Measurements from ENCODE around the gene IGFL2. TPM values are rescaled to one million over a fixed set of nuclear protein-coding genes. Genes with fewer than 3 reads are reported as not detected.

Gene IGFL2
- total RNA-seq, 1 donor from 2014 or later, result not detected

GRCh38 chr19:46118136-46118535 is 29.9 kb upstream of the IGFL2 start:
- Mint-ChIP-seq H3K27me3 (ENCODE audit: unreplicated experiment) (peaks cover 45% of the 10 kb centered on the region), H3K9me3 (ENCODE audit: unreplicated experiment) (no peaks in the 10 kb centered on the region), H3K4me1 (ENCODE audit: unreplicated experiment) (peaks cover 6% of the 10 kb centered on the region), H3K27ac (ENCODE audit: unreplicated experiment) (no peak overlapping the region), H3K4me3 (ENCODE audit: unreplicated experiment) (no peak overlapping the region), H3K36me3 (ENCODE audit: unreplicated experiment) (no peaks in the 10 kb centered on the region)
- TF ChIP-seq, protein P1, sequence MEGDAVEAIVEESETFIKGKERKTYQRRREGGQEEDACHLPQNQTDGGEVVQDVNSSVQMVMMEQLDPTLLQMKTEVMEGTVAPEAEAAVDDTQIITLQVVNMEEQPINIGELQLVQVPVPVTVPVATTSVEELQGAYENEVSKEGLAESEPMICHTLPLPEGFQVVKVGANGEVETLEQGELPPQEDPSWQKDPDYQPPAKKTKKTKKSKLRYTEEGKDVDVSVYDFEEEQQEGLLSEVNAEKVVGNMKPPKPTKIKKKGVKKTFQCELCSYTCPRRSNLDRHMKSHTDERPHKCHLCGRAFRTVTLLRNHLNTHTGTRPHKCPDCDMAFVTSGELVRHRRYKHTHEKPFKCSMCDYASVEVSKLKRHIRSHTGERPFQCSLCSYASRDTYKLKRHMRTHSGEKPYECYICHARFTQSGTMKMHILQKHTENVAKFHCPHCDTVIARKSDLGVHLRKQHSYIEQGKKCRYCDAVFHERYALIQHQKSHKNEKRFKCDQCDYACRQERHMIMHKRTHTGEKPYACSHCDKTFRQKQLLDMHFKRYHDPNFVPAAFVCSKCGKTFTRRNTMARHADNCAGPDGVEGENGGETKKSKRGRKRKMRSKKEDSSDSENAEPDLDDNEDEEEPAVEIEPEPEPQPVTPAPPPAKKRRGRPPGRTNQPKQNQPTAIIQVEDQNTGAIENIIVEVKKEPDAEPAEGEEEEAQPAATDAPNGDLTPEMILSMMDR (IDR thresholded peaks at IDR 0.05), result no peak
- DNase-seq (ENCODE audit: extremely low spot score, unreplicated experiment), result no peak

GRCh38 chr19:46124638-46125115 is 23.4 kb upstream of the IGFL2 start, which contains the start of gene IGFL3:
TSS of gene IGFL3 (minus strand) at chr19:46124688. CDS start at chr19:46124649, 39 bp downstream.
- Mint-ChIP-seq H3K27ac (ENCODE audit: unreplicated experiment) (no peak within 1 kb of the TSS), H3K4me3 (ENCODE audit: unreplicated experiment) (no peak within 1 kb of the TSS), H3K9me3 (ENCODE audit: unreplicated experiment) (peaks cover 4% of the 10 kb centered on the region), H3K27me3 (ENCODE audit: unreplicated experiment) (peaks cover 65% of the 10 kb centered on the region), H3K4me1 (ENCODE audit: unreplicated experiment) (no peaks in the 10 kb centered on the region), H3K36me3 (ENCODE audit: unreplicated experiment) (no peaks in the 10 kb centered on the region)
- TF ChIP-seq, protein P1 (IDR thresholded peaks at IDR 0.05), result no peak
- no peak for DNase-seq (ENCODE audit: extremely low spot score, unreplicated experiment)

- Mint-ChIP-seq H3K36me3 (ENCODE audit: unreplicated experiment) (no peaks in the 10 kb centered on the region), H3K9me3 (ENCODE audit: unreplicated experiment) (peaks cover 6% of the 10 kb centered on the region), H3K4me3 (ENCODE audit: unreplicated experiment) (no peak overlapping the region), H3K4me1 (ENCODE audit: unreplicated experiment) (no peaks in the 10 kb centered on the region), H3K27ac (ENCODE audit: unreplicated experiment) (no peak overlapping the region), H3K27me3 (ENCODE audit: unreplicated experiment) (peaks cover 63% of the 10 kb centered on the region)
- TF ChIP-seq, protein P1 (IDR thresholded peaks at IDR 0.05), result no peak
- DNase-seq (ENCODE audit: extremely low spot score, unreplicated experiment), result no peak
These were observed 22.6 kb upstream of the IGFL2 start for GRCh38 chr19:46125447-46125846.

DNA sequence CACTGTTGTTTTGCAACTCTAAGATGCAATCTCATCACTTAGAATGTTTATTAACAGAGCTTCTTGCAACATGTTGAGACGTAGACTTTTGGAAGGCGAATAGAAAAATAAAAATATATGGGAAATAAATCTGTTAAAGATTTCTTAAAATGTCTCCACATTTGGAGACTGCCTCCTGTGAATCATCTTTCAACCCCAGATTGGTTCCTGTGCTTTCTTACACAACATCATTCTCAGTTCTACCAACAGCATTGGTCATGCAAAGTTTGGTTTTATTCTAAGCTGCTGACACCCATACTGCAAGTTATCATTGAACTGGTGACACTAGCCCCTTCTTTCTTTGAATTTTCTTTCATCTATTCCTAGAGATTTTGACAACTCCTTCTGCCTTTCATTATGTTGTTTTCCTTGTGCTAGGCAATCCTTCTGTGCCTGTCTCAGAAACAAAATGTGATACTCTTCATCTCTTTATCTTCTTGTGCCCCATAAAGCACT is 21.9 kb upstream of the IGFL2 start:
- no peak for DNase-seq (ENCODE audit: extremely low spot score, unreplicated experiment)
- peaks cover 10% of the 10 kb centered on the region for H3K9me3 Mint-ChIP-seq (ENCODE audit: unreplicated experiment)
- TF ChIP-seq, protein P1 (IDR thresholded peaks at IDR 0.05), result no peak
- peaks cover 62% of the 10 kb centered on the region for H3K27me3 Mint-ChIP-seq (ENCODE audit: unreplicated experiment)
- H3K4me3 Mint-ChIP-seq (ENCODE audit: unreplicated experiment), result no peak overlapping the region
- H3K36me3 Mint-ChIP-seq (ENCODE audit: unreplicated experiment), result no peaks in the 10 kb centered on the region
- H3K4me1 Mint-ChIP-seq (ENCODE audit: unreplicated experiment), result no peaks in the 10 kb centered on the region
- H3K27ac Mint-ChIP-seq (ENCODE audit: unreplicated experiment), result no peak overlapping the region

- H3K4me1 Mint-ChIP-seq (ENCODE audit: unreplicated experiment), result peaks cover 21% of the 10 kb centered on the region
- no peak overlapping the region for H3K4me3 Mint-ChIP-seq (ENCODE audit: unreplicated experiment)
- peaks cover 28% of the 10 kb centered on the region for H3K9me3 Mint-ChIP-seq (ENCODE audit: unreplicated experiment)
- TF ChIP-seq, protein P1 (IDR thresholded peaks at IDR 0.05), result no peak
- peaks cover 38% of the 10 kb centered on the region for H3K27me3 Mint-ChIP-seq (ENCODE audit: unreplicated experiment)
- H3K36me3 Mint-ChIP-seq (ENCODE audit: unreplicated experiment), result peaks cover 6% of the 10 kb centered on the region
- DNase-seq (ENCODE audit: extremely low spot score, unreplicated experiment), result no peak
- H3K27ac Mint-ChIP-seq (ENCODE audit: unreplicated experiment), result no peak overlapping the region
These were observed 16.4 kb upstream of the IGFL2 start for GRCh38 chr19:46131485-46132143.
